HCT116 (cell line): Measurements from ENCODE around the gene STXBP5L. TPM values are rescaled to one million over a fixed set of nuclear protein-coding genes. Genes with fewer than 3 reads are reported as not detected.
"Not testable (repeated sequence)": the region's sequence is repeated elsewhere in the genome, so short reads cannot be mapped to it uniquely, and the experiment has no call there.

Source experiments
- ATAC-seq: fragments of 200-7000 bp; cut with Tn5 transposase; 2 replicates; pipeline ENCODE4 v1.9.1; 2020; ENCODE audit warnings: mild to moderate bottlenecking, moderate library complexity
- BruUV-seq: library from RNA; stranded (reverse); fragments of 400-500 nt; replicated peaks from 2 replicates; lab custom pipeline; 2021; lab: Mats Ljungman, UMichigan
- CTCF ChIA-PET: fragments of 300-600 bp; sonication (Branson Sonifier 250); formaldehyde crosslinking; loops from one replicate; lab custom pipeline; 2021; ENCODE audit warnings: antibody characterized with exemption; lab: Charles Lee
- POLR2A ChIA-PET: fragments of 300-600, 350-600 bp; sonication (Branson Sonifier 250); formaldehyde crosslinking; loops from one replicate; lab custom pipeline; 2021; ENCODE audit warnings: antibody characterized with exemption; lab: Charles Lee
- RAD21 ChIA-PET, 2 experiments: fragments of 300-600 bp; sonication (Branson Sonifier 250); formaldehyde crosslinking; loops; one replicate each; lab custom pipeline; 2023; ENCODE audit warnings: low total read pairs in 2 of 2; ENCODE audit not compliant: uncharacterized antibody in 2 of 2, unreplicated experiment in 2 of 2, low non-redundant PET in 1 of 2; lab: Charles Lee
- DNase-seq: peaks from one replicate; pipeline ENCODE4 v3.0.0-alpha.2; 2010; ENCODE audit warnings: low read depth, low spot score
- H2AFZ ChIP-seq: fragments of 200-600 bp; shearing (Covaris generic), sonication (generic); 2 replicates; pipeline ENCODE4 v1.6.1; 2017; ENCODE audit warnings: low read depth, mixed run types, mixed read lengths, antibody characterized with exemption, low read length; ENCODE audit not compliant: poor library complexity, severe bottlenecking
- H3K27ac ChIP-seq: 2 replicates; pipeline ENCODE4 v1.5.1; 2012; ENCODE audit warnings: low read depth, low read length
- H3K27me3 ChIP-seq: fragments of 200-600 bp; sonication (generic); 2 replicates; pipeline ENCODE4 v1.6.1; 2016; ENCODE audit warnings: mixed run types, low read length, mixed read lengths; ENCODE audit not compliant: insufficient read depth
- H3K36me3 ChIP-seq, 2 experiments: fragments of 200-500 bp in 1 of 2; fragments of 200-600 bp in 1 of 2; sonication (Bioruptor generic) in 1 of 2; sonication (generic) in 1 of 2; 2 replicates each; pipeline versions ENCODE4 v1.5.1 to v1.6.1; 2014 to 2016; ENCODE audit warnings: low read length in 2 of 2, inconsistent platforms in 1 of 2, mixed read lengths in 1 of 2, mixed run types in 1 of 2; ENCODE audit not compliant: insufficient read depth in 2 of 2, control insufficient read depth in 1 of 2
- H3K4me1 ChIP-seq, 2 experiments: fragments of 200-600 bp in 1 of 2; sonication (generic) in 1 of 2; 2 replicates each; pipeline versions ENCODE4 v1.5.1 to v1.6.1; 2012 to 2017; ENCODE audit warnings: low read length in 2 of 2, inconsistent platforms in 1 of 2, mild to moderate bottlenecking in 1 of 2, mixed read lengths in 1 of 2, mixed run types in 1 of 2, moderate library complexity in 1 of 2; ENCODE audit not compliant: insufficient read depth in 2 of 2, control insufficient read depth in 1 of 2
- H3K4me2 ChIP-seq: fragments of 200-600 bp; sonication (generic); 2 replicates; pipeline ENCODE4 v1.6.1; 2017; ENCODE audit warnings: mixed run types, low read length, mixed read lengths
- H3K4me3 ChIP-seq, 2 experiments: fragments of 200-600 bp in 1 of 2; sonication (generic) in 1 of 2; replicated peaks in 1 of 2; 2 replicates each; pipeline ENCODE4 v1.5.1; 2011 to 2016; ENCODE audit warnings: low read length in 2 of 2, control low read depth in 1 of 2, low read depth in 1 of 2, mild to moderate bottlenecking in 1 of 2, mixed read lengths in 1 of 2, mixed run types in 1 of 2
- H3K79me2 ChIP-seq: fragments of 200-600 bp; sonication (generic); 2 replicates; pipeline ENCODE4 v1.6.1; 2017; ENCODE audit warnings: mild to moderate bottlenecking, mixed run types, low read length, moderate library complexity, mixed read lengths; ENCODE audit not compliant: insufficient read depth
- H3K9ac ChIP-seq: fragments of 200-600 bp; sonication (generic); 2 replicates; pipeline ENCODE4 v1.6.1; 2016; ENCODE audit warnings: low read length, mixed read lengths
- H3K9me2 ChIP-seq: fragments of 200-600 bp; sonication (generic), shearing (Covaris generic); 2 replicates; pipeline ENCODE4 v1.6.1; 2017; ENCODE audit warnings: mixed run types, mild to moderate bottlenecking, moderate library complexity; ENCODE audit not compliant: insufficient read depth
- H3K9me3 ChIP-seq, 2 experiments: fragments of 200-500 bp in 1 of 2; fragments of 200-600 bp in 1 of 2; sonication (Bioruptor generic) in 1 of 2; sonication (generic) in 1 of 2; 2 replicates each; pipeline ENCODE4 v1.6.1; 2014 to 2017; ENCODE audit warnings: low read length in 2 of 2, mixed read lengths in 2 of 2, inconsistent platforms in 1 of 2, low read depth in 1 of 2, mild to moderate bottlenecking in 1 of 2, mixed run types in 1 of 2, moderate library complexity in 1 of 2; ENCODE audit not compliant: control insufficient read depth in 1 of 2, insufficient read depth in 1 of 2
- H4K20me1 ChIP-seq: fragments of 200-600 bp; sonication (generic), shearing (Covaris generic); 2 replicates; pipeline ENCODE4 v1.6.1; 2017; ENCODE audit warnings: mixed run types, mild to moderate bottlenecking, moderate library complexity; ENCODE audit not compliant: insufficient read depth
- CBX3 ChIP-seq: IDR thresholded peaks from 2 replicates; pipeline ENCODE4 v1.6.1; 2012; ENCODE audit warnings: low read depth
- JUND ChIP-seq: IDR thresholded peaks from 2 replicates; pipeline ENCODE4 v1.6.1; 2012
- SRF ChIP-seq: IDR thresholded peaks from 2 replicates; pipeline ENCODE4 v1.6.1; 2012; ENCODE audit warnings: low read depth
- TCF7L2 ChIP-seq: IDR thresholded peaks from 2 replicates; pipeline ENCODE4 v1.7.0; 2011; ENCODE audit warnings: borderline replicate concordance, inconsistent platforms; ENCODE audit not compliant: insufficient read depth, insufficient read length; ENCODE audit errors: extremely low read depth
- ZNF274 ChIP-seq: fragments of 200-500 bp; sonication (Bioruptor generic); IDR thresholded peaks from 2 replicates; pipeline ENCODE4 v1.6.1; 2014; ENCODE audit warnings: mild to moderate bottlenecking, low read depth, low read length, inconsistent platforms
- intact Hi-C: fragments of 100-400 bp; cut with micrococcal nuclease; formaldehyde crosslinking; loops from 2 replicates; pipeline ENCODE4 v1.10.0; 2022
- total RNA-seq: library from RNA; stranded (reverse); gene quantifications from one replicate; pipeline ENCODE4 v1.2.1, GENCODE V29; 2021; ENCODE audit not compliant: unreplicated experiment
- TF ChIP-seq, protein P1 (sequence below): IDR thresholded peaks from 2 replicates; pipeline ENCODE4 v1.6.1; 2012; ENCODE audit warnings: low read depth

Gene STXBP5L
- total RNA-seq, 1 experiment from 2014 or later, result not detected

DNA sequence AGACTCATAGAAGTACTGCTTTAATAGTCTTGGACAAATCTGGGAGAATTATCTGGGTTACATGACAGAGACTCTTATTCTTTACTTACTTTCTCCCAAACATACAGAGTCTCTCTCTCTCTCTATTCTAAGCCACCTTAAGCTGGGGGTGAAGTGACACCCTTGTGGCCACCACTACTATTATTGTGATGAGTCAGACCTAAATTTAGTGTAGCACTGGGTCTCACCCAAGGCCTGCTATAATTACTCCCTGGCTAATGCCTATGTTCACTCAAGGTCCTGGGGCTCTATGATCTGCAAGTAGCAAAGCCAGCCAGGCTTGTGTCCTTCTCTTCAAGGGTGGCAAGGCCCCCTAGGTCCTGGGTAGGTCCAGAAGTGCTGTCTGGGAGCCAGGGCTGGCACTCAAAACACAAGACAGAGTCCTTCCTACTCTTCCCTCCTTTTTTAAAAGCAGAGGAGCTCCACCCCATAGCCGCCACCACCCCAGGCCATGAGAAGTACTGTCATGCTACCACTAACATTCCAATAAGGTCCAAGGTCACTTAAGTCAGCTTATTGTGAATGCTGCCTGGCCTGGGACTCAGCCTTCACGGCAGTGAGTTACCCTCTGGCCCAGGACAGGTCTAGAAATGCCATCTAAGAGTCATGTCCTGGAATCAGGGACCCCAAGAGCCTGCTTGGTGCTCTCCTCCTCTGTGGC, 454.2 kb downstream of the STXBP5L start:
- no peak overlapping the region for H3K27ac ChIP-seq
- no peaks in the 10 kb centered on the region for H3K9me3 ChIP-seq
- H3K4me2 ChIP-seq, result peak overlapping the region; percentile 55
- no peaks in the 10 kb centered on the region for H4K20me1 ChIP-seq
- H3K27me3 ChIP-seq, result no peaks in the 10 kb centered on the region
- DNase-seq (no peak), ATAC-seq (peak; percentile 78)
- TF ChIP-seq JUND (no peak), TCF7L2 (no peak), ZNF274 (no peak), CBX3 (no peak), SRF (no peak)
- TF ChIP-seq, protein P1, sequence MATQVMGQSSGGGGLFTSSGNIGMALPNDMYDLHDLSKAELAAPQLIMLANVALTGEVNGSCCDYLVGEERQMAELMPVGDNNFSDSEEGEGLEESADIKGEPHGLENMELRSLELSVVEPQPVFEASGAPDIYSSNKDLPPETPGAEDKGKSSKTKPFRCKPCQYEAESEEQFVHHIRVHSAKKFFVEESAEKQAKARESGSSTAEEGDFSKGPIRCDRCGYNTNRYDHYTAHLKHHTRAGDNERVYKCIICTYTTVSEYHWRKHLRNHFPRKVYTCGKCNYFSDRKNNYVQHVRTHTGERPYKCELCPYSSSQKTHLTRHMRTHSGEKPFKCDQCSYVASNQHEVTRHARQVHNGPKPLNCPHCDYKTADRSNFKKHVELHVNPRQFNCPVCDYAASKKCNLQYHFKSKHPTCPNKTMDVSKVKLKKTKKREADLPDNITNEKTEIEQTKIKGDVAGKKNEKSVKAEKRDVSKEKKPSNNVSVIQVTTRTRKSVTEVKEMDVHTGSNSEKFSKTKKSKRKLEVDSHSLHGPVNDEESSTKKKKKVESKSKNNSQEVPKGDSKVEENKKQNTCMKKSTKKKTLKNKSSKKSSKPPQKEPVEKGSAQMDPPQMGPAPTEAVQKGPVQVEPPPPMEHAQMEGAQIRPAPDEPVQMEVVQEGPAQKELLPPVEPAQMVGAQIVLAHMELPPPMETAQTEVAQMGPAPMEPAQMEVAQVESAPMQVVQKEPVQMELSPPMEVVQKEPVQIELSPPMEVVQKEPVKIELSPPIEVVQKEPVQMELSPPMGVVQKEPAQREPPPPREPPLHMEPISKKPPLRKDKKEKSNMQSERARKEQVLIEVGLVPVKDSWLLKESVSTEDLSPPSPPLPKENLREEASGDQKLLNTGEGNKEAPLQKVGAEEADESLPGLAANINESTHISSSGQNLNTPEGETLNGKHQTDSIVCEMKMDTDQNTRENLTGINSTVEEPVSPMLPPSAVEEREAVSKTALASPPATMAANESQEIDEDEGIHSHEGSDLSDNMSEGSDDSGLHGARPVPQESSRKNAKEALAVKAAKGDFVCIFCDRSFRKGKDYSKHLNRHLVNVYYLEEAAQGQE, result no peak
- no peaks in the 10 kb centered on the region for H3K36me3 ChIP-seq
- H3K79me2 ChIP-seq, result no peaks in the 10 kb centered on the region
- no peaks in the 10 kb centered on the region for H3K9me2 ChIP-seq
- ChIA-PET RAD21 (no interaction called here), POLR2A (no interaction called here), CTCF (no interaction called here)
- BruUV-seq, result no TSS peak
- intact Hi-C loops, result no loop called here
- H3K4me3 ChIP-seq, result no peak overlapping the region
- H3K9ac ChIP-seq, result no peak overlapping the region
- no peak overlapping the region for H2AFZ ChIP-seq
- peaks cover 0 to 10% of the 10 kb centered on the region in 2 experiments; a peak in 2 of 4 replicates for H3K4me1 ChIP-seq

DNA sequence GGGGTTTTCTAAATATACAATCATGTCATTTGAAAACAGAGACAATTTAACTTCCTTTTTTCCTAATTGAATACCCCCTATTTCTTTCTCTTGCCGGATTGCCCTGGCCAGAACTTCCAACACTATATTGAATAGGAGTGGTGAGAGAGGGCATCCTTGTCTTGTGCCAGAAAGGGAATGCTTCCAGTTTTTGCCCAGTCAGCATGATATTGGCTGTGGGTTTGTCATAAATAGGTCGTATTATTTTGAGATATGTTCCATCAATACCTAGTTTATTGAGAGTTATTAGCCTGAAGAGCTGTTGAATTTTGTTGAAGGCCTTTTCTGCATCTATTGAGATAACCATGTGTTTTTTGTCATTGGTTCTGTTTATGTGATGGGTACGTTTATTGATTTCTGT, 480.3 kb downstream of the STXBP5L start:
- H3K27me3 ChIP-seq, H3K4me1 ChIP-seq, intact Hi-C loops, RAD21 ChIA-PET, H3K4me3 ChIP-seq, H2AFZ ChIP-seq, CTCF ChIA-PET, POLR2A ChIA-PET, H4K20me1 ChIP-seq, ATAC-seq, DNase-seq, H3K9ac ChIP-seq, H3K36me3 ChIP-seq, H3K9me2 ChIP-seq, H3K9me3 ChIP-seq, BruUV-seq, H3K27ac ChIP-seq, H3K4me2 ChIP-seq, H3K79me2 ChIP-seq: not testable (repeated sequence)

DNA sequence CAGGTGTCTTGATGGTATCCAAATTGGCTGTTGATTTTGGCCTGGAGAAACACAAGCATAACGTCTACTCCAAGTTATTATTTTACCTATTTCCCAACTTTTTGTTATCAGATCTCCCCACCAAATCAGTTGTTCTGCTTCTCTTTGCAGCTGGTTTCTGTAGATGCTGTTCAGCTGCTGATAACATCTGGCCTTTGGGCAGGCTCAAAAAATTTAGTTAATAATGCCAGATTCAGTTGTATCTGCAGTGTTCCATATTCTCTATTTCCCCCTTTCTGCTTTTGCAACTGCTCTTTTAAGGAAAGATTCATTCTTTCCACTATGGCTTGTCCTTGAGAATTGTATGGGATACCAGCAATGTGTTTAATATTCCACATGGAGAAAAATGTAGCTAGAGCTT, 488.0 kb downstream of the STXBP5L start:
- BruUV-seq, H3K4me1 ChIP-seq, CTCF ChIA-PET, DNase-seq, RAD21 ChIA-PET, H3K4me2 ChIP-seq, H3K36me3 ChIP-seq, H3K9me2 ChIP-seq, H4K20me1 ChIP-seq, ATAC-seq, H3K79me2 ChIP-seq, H3K9ac ChIP-seq, intact Hi-C loops, H3K4me3 ChIP-seq, H2AFZ ChIP-seq, H3K27ac ChIP-seq, POLR2A ChIA-PET, H3K9me3 ChIP-seq, H3K27me3 ChIP-seq: not testable (repeated sequence)
